Lower leg skin (tissue), 4 donors: ENCODE data around the gene PCYOX1L. TPM values are rescaled to one million over a fixed set of nuclear protein-coding genes. Genes with fewer than 3 reads are reported as not detected.

Experiments
- DNase-seq, 2 donors: peaks; one replicate each; pipeline ENCODE4 v3.0.0-alpha.2; 2019; ENCODE audit warnings: low spot score in 2 of 2
- H3K4me3 ChIP-seq: fragments of 200-600 bp; sonication (generic); 2 replicates; pipeline ENCODE4 v1.5.1; 2017; ENCODE audit warnings: mild to moderate bottlenecking, low read depth; ENCODE audit not compliant: poor library complexity, severe bottlenecking
- POLR2A ChIP-seq, 2 donors: fragments of 450-650 bp; IDR thresholded peaks; one replicate each; pipeline ENCODE4 v1.6.1; 2016 to 2017; ENCODE audit warnings: antibody characterized with exemption in 2 of 2, mild to moderate bottlenecking in 1 of 2, moderate library complexity in 1 of 2
- WGBS, 2 donors: methylation state at CpG; one replicate each; pipeline ENCODE4 v1.1.5; 2018; 5-methylcytosine and 5-hydroxymethylcytosine counted together
- intact Hi-C: fragments of 100-400 bp; cut with DNase I; formaldehyde crosslinking; loops from one replicate; pipeline ENCODE4 v1.15.0; 2023; ENCODE audit warnings: low total_unique reads
- total RNA-seq, 4 donors: library from RNA; depleted of rRNA; stranded (reverse); fragments of >200 nt; gene quantifications; one replicate each; pipeline ENCODE4 v1.1.0, GENCODE V29; 2016
- TF ChIP-seq, protein P1 (sequence below), 3 donors: fragments of 450-650 bp; IDR thresholded peaks; one replicate each; pipeline ENCODE4 v1.5.1; 2016; ENCODE audit warnings: antibody characterized with exemption in 3 of 3, mild to moderate bottlenecking in 3 of 3, moderate library complexity in 2 of 3

PCYOX1L gene
- total RNA-seq, 4 donors from 2014 or later: 2.7 to 5.6 (median 3.9) TPM

- 96 to 97% methylated on average over 3 of the region's 3 CpGs for WGBS, 2 donors
- intact Hi-C loops: loop anchor here (5.0 kb wide), 1 partner anchor 56 kb away; no protein-coding TSS in a partner anchor
- peak in 1 of 2 donors; percentile 23 for DNase-seq
- TF ChIP-seq, protein P1, sequence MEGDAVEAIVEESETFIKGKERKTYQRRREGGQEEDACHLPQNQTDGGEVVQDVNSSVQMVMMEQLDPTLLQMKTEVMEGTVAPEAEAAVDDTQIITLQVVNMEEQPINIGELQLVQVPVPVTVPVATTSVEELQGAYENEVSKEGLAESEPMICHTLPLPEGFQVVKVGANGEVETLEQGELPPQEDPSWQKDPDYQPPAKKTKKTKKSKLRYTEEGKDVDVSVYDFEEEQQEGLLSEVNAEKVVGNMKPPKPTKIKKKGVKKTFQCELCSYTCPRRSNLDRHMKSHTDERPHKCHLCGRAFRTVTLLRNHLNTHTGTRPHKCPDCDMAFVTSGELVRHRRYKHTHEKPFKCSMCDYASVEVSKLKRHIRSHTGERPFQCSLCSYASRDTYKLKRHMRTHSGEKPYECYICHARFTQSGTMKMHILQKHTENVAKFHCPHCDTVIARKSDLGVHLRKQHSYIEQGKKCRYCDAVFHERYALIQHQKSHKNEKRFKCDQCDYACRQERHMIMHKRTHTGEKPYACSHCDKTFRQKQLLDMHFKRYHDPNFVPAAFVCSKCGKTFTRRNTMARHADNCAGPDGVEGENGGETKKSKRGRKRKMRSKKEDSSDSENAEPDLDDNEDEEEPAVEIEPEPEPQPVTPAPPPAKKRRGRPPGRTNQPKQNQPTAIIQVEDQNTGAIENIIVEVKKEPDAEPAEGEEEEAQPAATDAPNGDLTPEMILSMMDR (IDR thresholded peaks at IDR 0.05): no peak
- no peak for TF ChIP-seq POLR2A (IDR thresholded peaks at IDR 0.05)
- no peak overlapping the region for H3K4me3 ChIP-seq
Measured at GRCh38 chr5:149372932-149373331, 15.1 kb downstream of the PCYOX1L start.

- intact Hi-C loops: loop anchor here (5.0 kb wide), 1 partner anchor 57 kb away; no protein-coding TSS in a partner anchor
- peak in 1 of 2 donors; percentile 56 for DNase-seq
- no peak for TF ChIP-seq POLR2A (IDR thresholded peaks at IDR 0.05)
- TF ChIP-seq, protein P1 (IDR thresholded peaks at IDR 0.05): no peak
- WGBS, 2 donors: 94 to 99% methylated on average over 20 of the region's 20 CpGs
- no peak overlapping the region for H3K4me3 ChIP-seq
Measured at GRCh38 chr5:149374303-149374702, 16.5 kb downstream of the PCYOX1L start.

DNA sequence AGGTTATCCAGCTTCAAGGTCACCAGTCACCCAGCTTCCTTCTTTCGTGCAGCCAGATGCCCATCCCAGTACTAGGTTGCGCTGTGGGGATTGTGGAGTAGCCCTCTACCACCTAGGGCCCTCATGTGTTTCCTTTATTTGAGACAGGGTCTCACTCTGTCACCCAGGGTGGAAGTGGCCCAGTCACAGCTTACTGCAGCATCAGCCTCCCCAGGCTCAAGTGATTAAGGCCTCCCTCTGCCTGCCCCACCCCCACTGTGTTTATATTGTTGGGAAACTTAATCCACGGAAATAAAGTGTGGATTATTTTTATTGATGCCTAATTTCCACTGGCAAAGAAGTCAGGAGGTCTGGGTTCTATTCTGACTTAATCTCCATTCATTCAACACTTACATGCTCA, 17.0 kb downstream of the PCYOX1L start:
- 80% methylated on average over 3 of the region's 3 CpGs for WGBS, 2 donors

GRCh38 chr5:149375434-149375833, 17.6 kb downstream of the PCYOX1L start:
- intact Hi-C loops: no loop called here
- 89 to 96% methylated on average over 6 of the region's 6 CpGs for WGBS, 2 donors
- peak in 1 of 2 donors; percentile 62 for DNase-seq
- no peak overlapping the region for H3K4me3 ChIP-seq
- no peak for TF ChIP-seq POLR2A (IDR thresholded peaks at IDR 0.05)
- TF ChIP-seq, protein P1 (IDR thresholded peaks at IDR 0.05): no peak

More for the DNA sequence above, 17.0 kb downstream of the PCYOX1L start:
- intact Hi-C loops: loop anchor here (5.0 kb wide), 1 partner anchor 58 kb away; no protein-coding TSS in a partner anchor
- no peak overlapping the region for H3K4me3 ChIP-seq
- TF ChIP-seq, protein P1 (IDR thresholded peaks at IDR 0.05): no peak
- no peak for TF ChIP-seq POLR2A (IDR thresholded peaks at IDR 0.05)
- DNase-seq: peak in 1 of 2 donors; percentile 15

DNA sequence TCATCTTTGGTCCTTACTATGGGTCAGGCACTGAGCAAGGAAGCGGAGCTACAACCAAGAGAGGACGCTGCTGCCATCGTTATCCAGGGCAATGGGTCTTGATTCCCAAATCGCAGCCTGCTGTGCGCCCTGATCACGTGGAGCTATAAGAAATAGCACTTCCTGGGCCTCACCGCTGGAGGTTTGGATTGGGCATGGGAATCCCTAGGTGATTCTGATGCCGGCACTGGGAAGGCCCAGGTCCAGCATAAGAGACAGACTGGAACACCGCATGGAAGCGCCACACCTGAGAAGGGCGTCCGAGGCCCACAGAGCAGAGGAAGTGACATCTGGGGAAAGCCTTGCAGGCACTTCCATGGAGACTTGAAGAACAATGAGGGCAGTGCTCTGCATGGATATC, 18.3 kb downstream of the PCYOX1L start:
- WGBS, 2 donors: 94 to 98% methylated on average over 12 of the region's 12 CpGs
- TF ChIP-seq, protein P1 (IDR thresholded peaks at IDR 0.05): no peak
- TF ChIP-seq POLR2A (IDR thresholded peaks at IDR 0.05): no peak
- DNase-seq: peak in 1 of 2 donors; percentile 58
- no peak overlapping the region for H3K4me3 ChIP-seq
- intact Hi-C loops: no loop called here
